RWPE1 (cell line): Measurements from ENCODE around the gene AP1G2.

Source experiments
- CTCF ChIA-PET: fragments of 350-600 bp; sonication (Branson Sonifier 250); formaldehyde crosslinking; extraction: SDS; loops from one replicate; lab custom pipeline; 2021; lab: Yijun Ruan, JAX
- POLR2A ChIA-PET: fragments of 400-600 bp; formaldehyde crosslinking; extraction: SDS; loops from one replicate; lab custom pipeline; 2020; ENCODE audit warnings: antibody characterized with exemption; ENCODE audit not compliant: low non-redundant PET; lab: Yijun Ruan, JAX
- DNase-seq: peaks from one replicate; pipeline ENCODE4 v3.0.0; 2012; ENCODE audit warnings: low spot score
- H3K27ac ChIP-seq: fragments of 450-650 bp; 2 replicates; pipeline ENCODE4 v1.5.1; 2017
- TF ChIP-seq, protein P1 (sequence below): fragments of 450-650 bp; conservative IDR thresholded peaks from 2 replicates; pipeline ENCODE4 v1.5.1; 2017; ENCODE audit warnings: low read depth, mild to moderate bottlenecking

AP1G2 gene

GRCh38 chr14:23582906-23583760, 15.5 kb upstream of the AP1G2 start:
- CTCF ChIA-PET: interaction anchor here (0.9 kb wide), 1 partner anchor 49 kb away, joined by 5 read pairs; no protein-coding TSS in a partner anchor

DNA sequence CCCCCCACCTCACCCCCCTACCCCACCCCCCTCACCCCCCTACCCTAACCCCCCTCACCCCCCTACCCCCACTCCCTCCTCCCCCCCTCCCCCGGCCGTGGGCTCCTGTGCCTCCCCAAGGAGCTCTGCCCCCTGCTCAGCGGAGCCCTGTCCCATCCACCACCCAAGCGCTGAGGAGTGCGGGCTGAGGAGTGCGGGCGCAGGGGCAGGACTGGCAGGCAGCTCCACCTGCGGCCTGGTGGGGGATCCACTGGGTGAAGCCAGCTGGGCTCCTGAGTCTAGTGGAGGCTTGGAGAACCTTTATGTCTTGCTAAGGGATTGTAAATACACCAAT, 13.3 kb upstream of the AP1G2 start:
- CTCF ChIA-PET: no interaction called here
- POLR2A ChIA-PET: interaction anchor here (0.6 kb wide), 1 partner anchor 819 kb away, joined by 3 read pairs; no protein-coding TSS in a partner anchor
- DNase-seq: no peak

More at GRCh38 chr14:23582906-23583760, 15.5 kb upstream of the AP1G2 start:
- H3K27ac ChIP-seq: no peak overlapping the region
- TF ChIP-seq, protein P1, sequence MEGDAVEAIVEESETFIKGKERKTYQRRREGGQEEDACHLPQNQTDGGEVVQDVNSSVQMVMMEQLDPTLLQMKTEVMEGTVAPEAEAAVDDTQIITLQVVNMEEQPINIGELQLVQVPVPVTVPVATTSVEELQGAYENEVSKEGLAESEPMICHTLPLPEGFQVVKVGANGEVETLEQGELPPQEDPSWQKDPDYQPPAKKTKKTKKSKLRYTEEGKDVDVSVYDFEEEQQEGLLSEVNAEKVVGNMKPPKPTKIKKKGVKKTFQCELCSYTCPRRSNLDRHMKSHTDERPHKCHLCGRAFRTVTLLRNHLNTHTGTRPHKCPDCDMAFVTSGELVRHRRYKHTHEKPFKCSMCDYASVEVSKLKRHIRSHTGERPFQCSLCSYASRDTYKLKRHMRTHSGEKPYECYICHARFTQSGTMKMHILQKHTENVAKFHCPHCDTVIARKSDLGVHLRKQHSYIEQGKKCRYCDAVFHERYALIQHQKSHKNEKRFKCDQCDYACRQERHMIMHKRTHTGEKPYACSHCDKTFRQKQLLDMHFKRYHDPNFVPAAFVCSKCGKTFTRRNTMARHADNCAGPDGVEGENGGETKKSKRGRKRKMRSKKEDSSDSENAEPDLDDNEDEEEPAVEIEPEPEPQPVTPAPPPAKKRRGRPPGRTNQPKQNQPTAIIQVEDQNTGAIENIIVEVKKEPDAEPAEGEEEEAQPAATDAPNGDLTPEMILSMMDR: no peak
- no peak for DNase-seq
- POLR2A ChIA-PET: no interaction called here

DNA sequence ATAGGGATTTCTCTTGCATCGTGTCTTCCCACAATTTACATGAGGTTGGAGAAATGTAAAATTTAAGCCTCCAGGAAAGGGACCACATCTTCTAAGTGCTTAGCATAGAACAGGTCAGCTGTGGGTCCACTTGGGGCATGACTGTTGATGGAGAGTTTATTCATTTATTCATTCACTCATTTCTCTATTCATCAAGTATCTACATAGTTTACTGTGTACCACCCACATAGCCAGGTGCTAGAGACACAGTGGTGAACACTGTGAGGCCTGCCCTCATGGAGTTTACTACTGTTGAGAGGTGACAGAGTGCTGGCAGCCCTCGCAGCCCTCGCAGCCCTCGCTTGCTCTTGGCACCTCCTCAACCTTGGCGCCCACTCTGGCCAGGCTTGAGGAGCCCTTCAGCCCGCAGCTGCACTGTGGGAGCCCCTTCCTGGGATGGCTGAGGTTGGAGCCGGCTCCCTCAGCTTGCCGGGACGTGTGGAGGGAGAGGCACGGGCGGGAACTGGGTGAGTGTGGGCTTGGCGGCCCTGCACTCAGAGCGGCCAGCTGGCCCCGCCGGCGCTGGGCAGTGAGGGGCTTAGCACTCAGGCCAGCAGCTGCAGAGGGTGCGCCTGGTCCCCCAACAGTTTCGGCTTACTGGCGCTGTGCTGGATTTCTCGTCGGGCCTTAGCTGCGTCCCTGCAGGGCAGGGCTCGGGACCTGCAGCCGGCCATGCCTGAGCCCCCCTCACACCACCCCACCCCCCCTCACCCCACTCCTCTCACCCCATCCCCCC, 12.7 kb upstream of the AP1G2 start:
- TF ChIP-seq, protein P1: no peak
- POLR2A ChIA-PET: interaction anchor here (0.6 kb wide), 1 partner anchor 819 kb away, joined by 3 read pairs; no protein-coding TSS in a partner anchor
- no peak for DNase-seq
- no peak overlapping the region for H3K27ac ChIP-seq
- CTCF ChIA-PET: no interaction called here

More for the DNA sequence above, 13.3 kb upstream of the AP1G2 start:
- H3K27ac ChIP-seq: no peak overlapping the region
- TF ChIP-seq, protein P1: no peak

DNA sequence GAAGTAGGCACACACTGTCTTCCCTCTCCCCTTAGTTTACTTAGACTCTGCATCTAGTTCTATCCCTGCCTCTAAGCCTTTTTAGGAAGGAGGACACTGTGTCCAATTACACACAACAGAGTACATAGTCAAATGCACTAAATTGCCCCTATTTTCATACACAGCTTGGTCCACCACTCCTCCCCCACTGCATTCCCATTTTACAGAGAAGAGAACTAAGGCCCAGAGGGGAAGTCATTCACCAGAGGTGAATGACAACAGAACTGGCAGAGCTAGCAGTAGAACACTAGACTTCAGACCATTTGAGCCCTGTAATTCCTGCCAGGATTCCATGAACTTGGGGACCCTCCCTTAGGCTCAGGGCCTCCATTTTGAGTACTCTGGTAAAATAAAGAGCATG, 12.1 kb upstream of the AP1G2 start:
- CTCF ChIA-PET: no interaction called here
- no peak overlapping the region for H3K27ac ChIP-seq
- TF ChIP-seq, protein P1: no peak
- POLR2A ChIA-PET: no interaction called here
- DNase-seq: no peak

DNA sequence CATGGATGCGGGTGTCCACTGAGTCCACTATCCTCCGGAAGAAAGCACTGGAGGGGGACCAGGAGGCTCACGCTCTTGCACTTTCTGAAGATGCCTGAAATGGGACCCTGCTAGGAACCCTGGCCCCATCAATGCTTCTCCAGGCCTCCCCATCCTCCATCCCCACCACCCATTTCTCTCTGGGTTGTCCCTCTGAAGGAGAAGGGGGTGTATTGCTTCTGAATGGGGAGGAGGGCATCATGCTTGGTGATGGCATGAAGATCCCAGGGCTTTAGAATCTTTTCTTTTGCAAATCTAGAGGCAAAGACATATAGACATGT, 11.7 kb upstream of the AP1G2 start:
- ChIA-PET CTCF (no interaction called here), POLR2A (no interaction called here)
- TF ChIP-seq, protein P1: no peak

DNA sequence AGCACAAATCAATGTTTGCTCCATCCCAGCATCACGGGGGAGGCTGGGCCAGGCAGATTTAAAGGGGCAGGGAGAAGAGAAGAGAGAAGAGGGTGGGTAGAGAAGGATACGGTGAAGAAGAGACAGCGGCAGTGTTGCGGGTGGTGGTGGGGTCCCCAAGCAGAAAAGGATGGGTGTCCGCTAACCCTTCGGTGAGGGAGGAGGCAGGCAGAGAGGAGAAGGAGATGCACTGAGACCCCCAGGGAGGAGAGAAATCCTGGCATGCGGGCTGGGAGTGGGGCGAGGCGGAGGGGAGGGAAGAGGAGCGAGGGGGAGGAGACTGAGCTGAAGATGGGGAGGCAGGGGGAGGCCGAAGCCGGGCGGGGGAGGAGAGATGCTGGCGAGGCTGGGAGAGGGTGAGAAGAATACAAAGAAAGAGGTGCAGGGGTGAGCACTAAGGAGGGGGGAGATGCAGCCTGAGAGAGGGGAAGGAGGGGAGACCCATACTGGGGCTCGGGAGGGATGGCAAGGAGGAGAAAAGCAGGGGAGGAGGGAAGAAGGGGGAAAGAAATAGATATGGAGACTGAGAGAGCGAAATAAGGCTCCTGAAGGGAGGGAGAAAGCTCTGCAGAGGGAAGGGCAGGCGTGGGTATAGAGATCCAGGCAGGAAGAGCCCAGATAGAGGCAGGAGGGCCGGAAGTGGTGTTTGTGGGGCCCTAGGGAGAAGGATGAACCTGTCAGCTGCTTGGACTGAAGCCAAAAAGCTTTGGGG, 11.1 kb upstream of the AP1G2 start, which contains the start of gene JPH4:
Gene JPH4 (minus strand): TSS at position 231 of the 751 bp plus-strand sequence. CDS start 1,337 bp downstream, outside the sequence.
- ChIA-PET POLR2A (no interaction called here), CTCF (interaction anchor here (0.6 kb wide), 1 partner anchor 531 kb away, joined by 4 read pairs; no protein-coding TSS in a partner anchor)
- no peak for DNase-seq
- TF ChIP-seq, protein P1: no peak
- H3K27ac ChIP-seq: no peak within 1 kb of the TSS

More for the DNA sequence above, 11.7 kb upstream of the AP1G2 start:
- H3K27ac ChIP-seq: no peak overlapping the region
- DNase-seq: no peak
